A673 (cell line): Measurements from ENCODE around the gene SLC25A23.

Experiments
- CTCF ChIP-seq: fragments of 300-800, 200-600 bp; sonication (generic); conservative IDR thresholded peaks from 2 replicates; pipeline ENCODE4 v1.5.1; 2017; ENCODE audit warnings: low read depth, mild to moderate bottlenecking, antibody characterized with exemption, low read length, moderate library complexity, mixed read lengths
- EZH2 ChIP-seq: fragments of 200-600 bp; sonication (generic); IDR thresholded peaks from 2 replicates; pipeline ENCODE4 v1.6.1; 2017; ENCODE audit warnings: borderline replicate concordance, low read depth, mild to moderate bottlenecking, mixed read lengths, antibody characterized with exemption, low read length; ENCODE audit not compliant: poor library complexity, severe bottlenecking

GRCh38 chr19:6442087-6442688 is 17.4 kb downstream of the SLC25A23 start:
- TF ChIP-seq CTCF, result no peak
- no peak for TF ChIP-seq EZH2
